Measurements from ENCODE around the gene MACROD1.
A peak's percentile ranks its signal among the peaks of the same experiment; 100 is the strongest.

MACROD1 gene

DNA sequence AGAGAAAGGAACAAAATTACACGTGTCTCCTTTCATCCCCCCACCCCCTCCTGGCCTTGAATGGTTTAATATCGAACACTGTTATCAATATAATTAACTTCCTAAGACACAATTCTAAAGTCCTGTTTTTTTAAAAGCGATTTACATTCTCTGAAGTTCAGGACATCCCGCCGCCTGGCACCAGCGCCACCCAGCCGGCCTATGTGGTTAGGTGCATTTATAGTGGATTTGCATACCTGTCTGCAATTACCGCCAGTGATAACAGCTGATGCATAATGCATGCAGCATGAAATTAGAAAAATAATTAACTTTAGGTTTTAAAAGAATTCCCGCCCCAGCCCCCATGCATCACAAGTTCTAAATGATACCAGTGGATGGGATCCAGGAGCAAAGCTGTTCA, 58.6 kb downstream of the MACROD1 start:
- DNase-seq: no peak

GRCh38 chr11:64104632-64105031, 61.3 kb downstream of the MACROD1 start:
- DNase-seq: no peak

- peak; percentile 95 for DNase-seq
These were observed 62.5 kb downstream of the MACROD1 start for GRCh38 chr11:64103277-64103985.

GRCh38 chr11:64102005-64102738, 63.7 kb downstream of the MACROD1 start:
- peak; percentile 57 for DNase-seq

DNA sequence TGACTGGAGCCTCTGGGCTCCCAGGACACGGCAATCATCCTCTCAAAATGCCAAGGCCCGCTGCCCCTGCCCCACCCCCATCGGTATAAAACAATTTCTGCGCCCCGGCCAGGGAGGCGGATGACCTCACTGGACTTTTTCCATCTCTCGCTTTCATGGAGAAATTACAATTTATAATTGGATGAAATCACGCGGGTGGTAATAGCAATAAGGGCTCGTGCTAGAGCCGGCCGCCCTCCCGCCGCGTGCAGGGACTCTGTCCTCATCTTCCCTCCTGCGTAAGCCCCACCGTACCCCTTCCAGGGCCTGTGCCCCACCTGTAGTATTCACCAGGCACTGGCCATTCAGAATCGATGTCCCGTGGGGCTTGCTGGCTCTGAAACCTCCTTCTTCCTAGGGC, 64.5 kb downstream of the MACROD1 start:
- no peak for DNase-seq

DNA sequence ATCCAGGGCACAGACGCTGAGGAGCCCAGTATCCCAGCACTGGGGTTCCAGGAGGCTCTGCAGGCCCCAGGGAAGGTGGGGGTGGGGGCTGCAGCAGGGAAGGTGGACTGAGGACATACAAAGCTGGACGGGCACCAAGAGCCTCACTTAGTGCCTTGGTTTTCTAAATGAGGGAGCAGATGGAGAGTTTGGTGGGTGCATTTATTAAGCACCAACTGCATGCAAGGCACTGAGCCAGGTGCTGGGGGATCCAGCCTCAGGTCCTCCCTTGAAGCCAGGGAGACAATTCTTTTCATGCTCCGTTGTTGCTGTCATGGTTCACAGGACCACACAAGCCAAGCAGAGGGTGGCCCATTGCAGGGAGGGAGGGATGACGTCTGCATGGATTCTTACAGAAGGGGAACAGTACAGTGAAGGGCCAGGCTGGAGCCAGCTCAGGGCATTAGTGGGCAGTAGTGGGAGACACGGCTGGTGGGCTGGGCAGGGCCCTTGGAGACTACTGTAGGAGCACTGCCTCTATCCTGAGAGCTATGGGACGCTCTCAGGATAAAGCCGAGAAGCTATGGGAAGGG, 65.0 kb downstream of the MACROD1 start:
- peak; percentile 42 for DNase-seq

GRCh38 chr11:64100360-64100759, 65.6 kb downstream of the MACROD1 start:
- peak; percentile 70 for DNase-seq

- DNase-seq: no peak
These were observed 66.5 kb downstream of the MACROD1 start for GRCh38 chr11:64099436-64099835.

GRCh38 chr11:64098318-64098831, 67.5 kb downstream of the MACROD1 start:
- no peak for DNase-seq

GRCh38 chr11:64097468-64098317, 68.2 kb downstream of the MACROD1 start:
- no peak for DNase-seq

DNA sequence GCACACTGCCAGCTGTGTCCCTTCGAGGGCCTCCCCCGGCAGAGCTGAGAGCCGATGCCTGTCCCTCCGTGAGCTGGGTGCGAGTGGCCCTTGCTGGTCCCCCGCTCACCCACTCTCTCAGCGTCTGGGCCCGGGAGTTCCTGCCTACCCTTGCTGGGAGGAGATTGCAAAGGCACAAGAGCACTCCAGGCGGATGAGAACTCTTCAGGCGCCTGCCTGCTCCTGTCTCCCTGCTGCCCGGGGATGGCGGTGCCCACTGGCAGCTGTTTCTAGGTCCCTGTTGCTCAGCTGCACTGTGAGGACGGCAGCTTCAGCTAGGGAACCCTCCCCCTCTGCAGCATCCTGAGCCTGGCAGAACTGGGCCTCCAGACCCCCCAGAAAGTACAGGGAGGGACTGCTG, 69.1 kb downstream of the MACROD1 start:
- DNase-seq: peak; percentile 72

DNA sequence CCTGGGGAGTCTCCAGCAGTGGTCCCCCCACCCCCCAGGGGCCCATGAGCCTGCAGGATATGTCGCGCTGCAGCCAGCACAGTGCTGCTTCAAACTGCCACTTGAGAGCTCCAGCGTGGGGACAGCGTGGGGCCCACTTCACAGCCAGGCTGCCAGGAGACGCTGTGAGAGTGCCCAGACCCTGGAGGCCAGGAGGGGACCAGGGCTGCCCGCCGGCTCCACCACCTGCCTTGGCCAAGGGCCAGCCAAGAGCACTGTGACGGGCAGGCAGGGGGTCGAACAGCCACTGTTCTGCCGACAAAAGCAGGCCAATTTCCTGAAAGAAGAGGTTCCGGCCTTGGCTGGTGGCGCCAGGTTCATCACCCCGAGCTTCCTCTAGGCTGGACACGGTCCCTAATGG, 70.0 kb downstream of the MACROD1 start:
- DNase-seq: peak; percentile 83

DNA sequence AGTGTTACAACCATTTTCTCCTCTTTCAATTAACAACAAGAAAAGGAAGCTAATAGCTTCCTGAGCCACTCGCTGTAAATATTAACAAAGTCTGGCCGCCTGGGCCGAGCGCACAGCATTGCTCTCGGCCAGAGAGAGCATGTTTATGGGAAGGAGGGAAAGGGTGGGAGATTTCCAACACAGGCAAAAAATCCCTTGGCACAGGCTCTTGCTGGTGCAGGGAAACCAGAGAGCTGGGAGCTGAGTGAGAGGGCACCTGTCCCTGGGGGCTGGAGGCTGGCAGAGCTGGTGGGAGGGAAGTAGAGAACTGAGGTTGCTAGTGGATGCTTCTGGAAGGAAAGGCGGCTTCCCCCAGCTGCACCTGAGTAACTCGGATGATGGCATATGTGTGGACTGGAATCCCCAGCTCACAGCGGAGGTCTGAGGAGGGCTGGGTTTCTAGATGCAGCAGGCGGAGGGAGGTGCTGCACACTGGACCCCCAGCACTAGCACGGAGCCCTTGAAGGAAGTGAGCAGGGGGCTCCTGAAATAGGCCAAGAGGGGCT, 70.6 kb downstream of the MACROD1 start:
- peak; percentile 76 for DNase-seq

- peak; percentile 47 for DNase-seq
These were observed 71.3 kb downstream of the MACROD1 start for GRCh38 chr11:64094463-64095260.

DNA sequence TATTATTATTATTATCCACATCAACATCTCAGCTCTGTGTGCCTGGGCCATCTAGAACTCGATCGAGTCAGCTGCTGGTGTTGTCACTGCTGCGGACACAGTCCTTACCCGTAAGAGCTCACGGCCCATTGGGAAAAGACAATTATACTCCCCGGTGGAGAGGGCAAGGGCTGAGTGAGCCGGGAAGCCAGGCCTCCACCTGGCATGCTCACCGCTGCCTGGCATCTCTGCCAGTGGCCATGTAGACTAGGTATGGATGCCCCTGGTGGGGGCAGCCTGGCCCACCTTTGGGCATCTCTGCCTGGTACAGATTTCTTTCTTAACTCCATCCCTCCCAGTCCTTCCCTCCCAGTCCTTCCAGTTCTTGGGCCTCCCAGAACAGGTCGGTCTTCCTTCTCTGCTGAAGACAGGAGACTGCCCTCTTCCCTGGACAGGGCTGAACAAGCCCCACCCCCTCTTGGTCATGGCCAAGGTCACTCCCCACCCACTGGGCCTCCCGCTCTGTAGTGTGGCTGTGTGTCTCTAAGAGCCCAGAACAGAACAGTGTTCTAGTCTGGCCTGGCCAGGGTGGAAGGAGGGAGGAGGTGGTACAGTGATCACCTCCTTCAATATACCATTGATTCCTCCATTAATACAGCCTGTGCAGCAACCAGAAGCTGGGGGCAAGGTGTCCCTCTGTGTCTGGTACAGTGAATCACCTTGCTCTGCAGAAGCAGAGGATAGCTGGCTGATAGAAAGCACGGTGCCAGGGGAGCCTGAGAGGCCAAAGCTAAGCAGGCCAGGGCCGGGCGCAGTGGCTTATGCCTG, 72.5 kb downstream of the MACROD1 start:
- DNase-seq: peak; percentile 88

DNA sequence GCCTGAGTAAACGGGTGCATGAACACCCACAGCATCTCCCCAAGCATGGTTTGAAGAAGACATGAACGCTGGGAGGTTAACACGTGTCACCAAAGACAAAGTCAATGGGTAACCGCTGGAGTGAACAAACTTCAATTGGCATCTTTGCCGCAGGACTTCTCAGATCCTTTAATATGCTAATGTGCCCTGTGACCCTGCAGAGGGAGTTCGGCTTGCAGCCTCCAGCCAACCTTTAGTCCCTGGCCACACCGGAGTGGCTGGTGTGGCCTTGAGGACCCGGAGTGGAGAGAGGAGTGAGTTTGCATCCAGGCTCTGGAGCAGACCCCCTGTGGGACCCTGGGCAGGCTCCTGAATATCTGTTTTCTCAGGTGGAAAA, 73.2 kb downstream of the MACROD1 start:
- no peak for DNase-seq

GRCh38 chr11:64092111-64092760, 73.7 kb downstream of the MACROD1 start:
- no peak for DNase-seq

GRCh38 chr11:64090806-64091516, 75.0 kb downstream of the MACROD1 start:
- no peak for DNase-seq

DNA sequence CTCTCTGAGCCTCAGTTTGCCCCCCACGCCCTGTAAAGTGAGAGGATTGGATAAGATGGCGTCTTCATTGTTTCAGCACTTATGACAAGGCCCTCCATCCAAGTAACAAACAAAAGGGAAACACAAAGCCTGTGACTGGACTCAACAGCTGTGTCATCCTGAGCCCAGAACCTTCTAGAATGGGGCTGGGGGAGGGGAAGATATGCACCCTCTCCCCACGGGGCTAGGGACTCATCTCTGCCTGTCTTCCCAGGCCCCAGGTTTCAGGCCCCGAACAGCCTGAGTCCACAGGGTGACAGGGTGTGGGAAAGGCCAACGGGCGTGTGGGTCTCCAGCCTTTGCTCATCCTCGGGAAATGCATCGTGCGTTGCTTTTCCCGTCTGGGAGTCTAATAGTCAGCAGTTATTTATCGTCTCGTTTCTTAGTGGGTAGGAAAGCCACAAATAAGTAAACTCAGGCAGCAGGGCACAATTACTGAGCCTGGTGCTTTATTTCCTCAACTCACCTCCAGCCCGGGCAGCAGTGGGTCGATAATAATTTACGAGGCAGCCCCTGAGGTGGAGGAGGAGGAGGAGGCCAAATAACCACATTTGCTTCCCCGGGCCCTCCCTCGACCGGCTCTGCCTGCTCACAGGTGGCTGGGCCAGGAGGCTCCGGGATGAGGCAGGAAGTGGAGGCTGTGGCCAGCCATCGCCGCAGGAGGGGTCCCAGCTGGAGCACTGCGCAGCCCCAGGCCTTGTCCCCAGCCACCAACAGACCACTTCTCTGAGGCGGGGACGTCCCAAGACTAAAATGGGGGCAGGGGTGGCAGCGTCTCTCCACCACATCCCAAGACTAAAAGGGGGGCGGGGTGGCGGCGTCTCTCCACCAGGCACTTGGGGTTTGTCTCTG, 75.8 kb downstream of the MACROD1 start:
- DNase-seq: no peak

Measured in DMS79 (cell line).